GM18526 (cell line): Measurements from ENCODE around the gene KRTAP5-9.

ENCODE experiments used
- POLR2A ChIP-seq: IDR thresholded peaks from 3 replicates; pipeline ENCODE4 v1.6.1; 2011; ENCODE audit not compliant: insufficient read length; ENCODE audit errors: extremely low read depth

Gene KRTAP5-9, protein sequence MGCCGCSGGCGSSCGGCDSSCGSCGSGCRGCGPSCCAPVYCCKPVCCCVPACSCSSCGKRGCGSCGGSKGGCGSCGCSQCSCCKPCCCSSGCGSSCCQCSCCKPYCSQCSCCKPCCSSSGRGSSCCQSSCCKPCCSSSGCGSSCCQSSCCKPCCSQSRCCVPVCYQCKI

DNA sequence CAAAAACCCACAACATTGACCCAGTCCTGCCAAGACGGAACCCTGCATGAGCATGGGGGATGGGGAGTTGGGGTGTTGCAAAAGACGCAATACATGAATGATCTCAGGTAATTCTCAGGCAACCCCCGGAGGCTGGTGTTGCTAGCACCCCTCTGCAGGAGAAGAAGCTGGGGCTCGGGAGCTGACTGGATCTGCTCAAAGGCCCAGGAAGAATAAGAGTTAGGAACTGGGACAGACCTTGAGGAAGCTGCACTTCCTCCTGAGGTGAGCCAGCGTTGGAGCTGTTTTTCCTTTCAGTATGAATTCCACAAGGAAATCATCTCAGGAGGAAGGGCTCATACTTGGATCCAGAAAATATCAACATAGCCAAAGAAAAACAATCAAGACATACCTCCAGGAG is at the start of gene KRTAP5-9:
Gene KRTAP5-9 (plus strand): TSS at position 301 of the 400 bp plus-strand sequence. CDS start 238 bp downstream, outside the sequence.
- no peak for TF ChIP-seq POLR2A

- no peak for TF ChIP-seq POLR2A
These were observed 49.1 kb upstream of the KRTAP5-9 start for GRCh38 chr11:71499125-71499524.

DNA sequence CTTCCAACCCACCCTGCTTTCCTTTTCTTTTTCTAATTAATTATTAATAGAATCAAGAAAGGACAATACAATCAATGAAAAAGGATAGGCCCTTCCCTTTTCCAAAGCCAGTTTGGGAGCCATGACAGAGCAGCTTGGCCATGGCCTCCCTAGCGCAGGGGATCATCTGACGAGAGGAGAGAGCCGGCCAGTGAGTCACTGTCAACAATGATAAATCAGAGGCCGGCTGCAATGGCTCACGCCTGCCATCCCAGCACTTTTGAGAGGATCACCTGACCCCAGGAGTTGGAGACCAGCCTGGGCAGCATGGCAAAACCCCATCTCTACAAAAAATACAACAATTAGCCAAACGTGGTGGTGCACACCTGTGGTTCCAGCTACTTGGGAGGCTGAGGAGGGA is 48.7 kb upstream of the KRTAP5-9 start:
- no peak for TF ChIP-seq POLR2A

DNA sequence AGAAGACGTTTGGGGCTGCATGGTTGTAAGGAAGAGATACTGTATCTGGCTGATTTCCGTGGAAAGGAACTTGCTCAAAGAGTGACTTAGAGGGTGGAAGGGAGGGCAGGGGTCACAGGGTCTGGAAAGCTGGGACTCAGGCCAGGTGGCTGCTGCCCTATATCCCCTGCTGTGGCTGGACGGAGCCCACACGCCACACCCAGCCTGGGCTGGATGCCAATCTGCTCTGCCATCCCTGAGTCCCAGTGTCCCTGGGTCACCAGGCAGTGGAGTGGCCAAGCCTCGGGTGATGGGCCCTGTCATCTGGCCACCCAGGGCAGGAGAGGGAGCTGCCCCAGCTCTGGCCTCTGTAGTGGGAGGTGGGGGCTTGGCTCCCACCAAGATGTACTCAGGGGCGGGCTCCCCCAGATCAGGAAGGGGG is 47.6 kb upstream of the KRTAP5-9 start:
- TF ChIP-seq POLR2A, result no peak

- TF ChIP-seq POLR2A, result no peak
These were observed 46.9 kb upstream of the KRTAP5-9 start for GRCh38 chr11:71501071-71501985.

- no peak for TF ChIP-seq POLR2A
These were observed 46.2 kb upstream of the KRTAP5-9 start for GRCh38 chr11:71502026-71502425.

GRCh38 chr11:71502871-71503435 is 45.3 kb upstream of the KRTAP5-9 start:
- TF ChIP-seq POLR2A, result no peak

- TF ChIP-seq POLR2A, result no peak
These were observed 43.7 kb upstream of the KRTAP5-9 start for GRCh38 chr11:71504531-71504930.

GRCh38 chr11:71505001-71505400 is 43.2 kb upstream of the KRTAP5-9 start:
- TF ChIP-seq POLR2A, result no peak

- no peak for TF ChIP-seq POLR2A
These were observed 42.4 kb upstream of the KRTAP5-9 start for GRCh38 chr11:71505781-71506180.

DNA sequence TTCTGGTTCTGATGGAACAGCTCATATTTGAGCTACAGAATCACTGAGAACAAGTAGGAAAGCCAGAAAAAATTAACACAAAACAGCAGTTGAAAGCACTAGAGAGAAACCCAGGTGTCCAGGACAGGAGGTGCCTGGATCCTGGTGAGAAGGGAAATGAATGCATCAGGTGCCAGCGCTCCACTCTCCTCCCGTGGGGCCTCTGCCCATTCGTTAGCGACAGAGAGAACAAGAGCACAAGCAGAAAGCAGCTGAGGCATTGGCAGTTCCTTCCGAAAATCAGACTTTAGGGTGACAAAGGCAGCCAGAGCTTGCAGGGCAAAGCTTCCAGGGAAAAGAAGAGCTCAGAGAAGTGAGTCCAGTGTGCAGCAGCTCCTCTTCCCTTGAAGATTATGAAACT is 41.1 kb upstream of the KRTAP5-9 start:
- no peak for TF ChIP-seq POLR2A

GRCh38 chr11:71518506-71519471 is 29.4 kb upstream of the KRTAP5-9 start:
- TF ChIP-seq POLR2A, result no peak

- no peak for TF ChIP-seq POLR2A
These were observed 28.7 kb upstream of the KRTAP5-9 start for GRCh38 chr11:71519546-71519945.

GRCh38 chr11:71525188-71525937 is 22.9 kb upstream of the KRTAP5-9 start:
- TF ChIP-seq POLR2A, result no peak
